ENCODE measurements around the gene NXN. TPM values are rescaled to one million over a fixed set of nuclear protein-coding genes. Genes with fewer than 3 reads are reported as not detected.
"Not testable (repeated sequence)": the region's sequence is repeated elsewhere in the genome, so short reads cannot be mapped to it uniquely, and the experiment has no call there.

The NXN gene
- polyA plus RNA-seq, 1 of the 3 experiments (the other 2 are of a cell fraction): 23.9 TPM

DNA sequence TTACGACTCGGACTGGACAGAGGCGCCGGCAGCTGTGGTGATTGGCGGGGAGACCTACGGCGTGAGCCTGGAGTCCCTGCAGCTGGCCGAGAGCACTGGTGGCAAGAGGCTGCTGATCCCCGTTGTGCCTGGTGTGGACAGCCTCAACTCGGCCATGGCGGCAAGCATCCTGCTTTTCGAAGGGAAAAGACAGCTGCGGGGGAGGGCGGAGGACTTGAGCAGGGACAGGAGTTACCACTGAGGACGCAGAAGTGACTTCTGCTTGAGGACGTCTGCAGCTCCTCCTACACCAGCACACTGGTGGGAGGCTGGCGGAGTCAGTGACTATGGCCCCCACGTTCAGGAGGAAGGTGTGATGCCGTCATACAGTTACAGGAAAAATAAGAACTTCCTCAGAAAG, 187.7 kb downstream of the NXN start:
- H3K27me3 ChIP-seq (ENCODE audit: insufficient read depth): no peaks in the 10 kb centered on the region
- no peaks in the 10 kb centered on the region for H3F3A ChIP-seq (replicated peaks; ENCODE audit: insufficient read depth)
- H3K27ac ChIP-seq (ENCODE audit: low read depth in 2 of 2, low read length in 1 of 2): no peak overlapping the region
- no peaks in the 10 kb centered on the region for H3K9me3 ChIP-seq
- CTCF ChIA-PET: interaction anchor here (0.7 to 9.2 kb wide), 3 partner anchors 189 to 206 kb away, joined by 5 to 69 read pairs (median 8); partner anchors contain the start of genes NXN and TIMM22
- peaks cover 0 to 6% of the 10 kb centered on the region in 2 experiments; a peak in 1 of 4 replicates for H3K4me1 ChIP-seq (ENCODE audit: control insufficient read depth in 1 of 2, insufficient read depth in 2 of 2, low read depth in 1 of 2, low read length in 1 of 2)
- POLR2A ChIA-PET: interaction anchor here (1.1 kb wide), 1 partner anchor 10 kb away, joined by 4 read pairs; the partner anchor contains the start of genes GLOD4 and MRM3
- DNase-seq: no peak
- no peaks in the 10 kb centered on the region for H4K20me1 ChIP-seq (ENCODE audit: insufficient read depth)
- H3K9me2 ChIP-seq: no peaks in the 10 kb centered on the region
- 96% methylated on average over 19 of the region's 19 CpGs for WGBS (ENCODE audit: low lambda C conversion rate)
- H3K4me3 ChIP-seq (ENCODE audit: low read depth in 2 of 2, low read length in 1 of 2): no peak overlapping the region
- H3K36me3 ChIP-seq (replicated peaks in 1 of 2; ENCODE audit: control insufficient read depth in 1 of 2, insufficient read depth in 2 of 2, low read length in 1 of 2): peaks cover 17 to 34% of the 10 kb centered on the region in 2 experiments
- H3K9ac ChIP-seq: no peak overlapping the region
- TF ChIP-seq TCF12 (IDR thresholded peaks at IDR 0.05): no peak
- TF ChIP-seq GATA2 (CRISPR knock-in tag; IDR thresholded peaks at IDR 0.05): no peak
- TF ChIP-seq GABPA (IDR thresholded peaks at IDR 0.05; ENCODE audit: low read depth): no peak
- no peak overlapping the region for H3K4me2 ChIP-seq
- H2AFZ ChIP-seq (ENCODE audit: low read depth): no peak overlapping the region
- H3K79me2 ChIP-seq (ENCODE audit: insufficient read depth): no peaks in the 10 kb centered on the region; the same call in 1 of the 2 replicates

DNA sequence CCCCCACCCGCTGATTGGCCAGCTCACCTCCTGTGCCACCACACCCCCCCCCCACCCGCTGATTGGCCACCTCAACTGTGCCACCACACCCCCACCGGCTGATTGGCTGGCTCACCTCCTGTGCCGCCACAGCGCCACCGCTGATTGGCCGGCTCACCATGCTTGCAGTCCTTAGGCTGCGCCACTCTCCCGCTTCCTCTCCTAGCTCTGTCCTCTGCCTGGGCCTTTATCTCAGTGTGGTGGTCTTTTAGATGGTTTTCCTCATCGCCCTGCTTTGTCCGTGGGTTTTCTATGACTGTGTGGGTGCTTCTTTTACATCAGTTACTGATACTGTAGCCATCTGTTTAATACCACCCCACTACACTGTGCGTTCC, 188.7 kb downstream of the NXN start:
- H3K79me2 ChIP-seq (ENCODE audit: insufficient read depth); H3K9me3 ChIP-seq; H3K4me1 ChIP-seq (ENCODE audit: control insufficient read depth in 1 of 2, insufficient read depth in 2 of 2, low read depth in 1 of 2, low read length in 1 of 2); H3K9me2 ChIP-seq; H3K4me3 ChIP-seq (ENCODE audit: low read depth in 2 of 2, low read length in 1 of 2); H3K9ac ChIP-seq; DNase-seq; H3K4me2 ChIP-seq; H3F3A ChIP-seq (replicated peaks; ENCODE audit: insufficient read depth); H3K27me3 ChIP-seq (ENCODE audit: insufficient read depth); H2AFZ ChIP-seq (ENCODE audit: low read depth); H3K27ac ChIP-seq (ENCODE audit: low read depth in 2 of 2, low read length in 1 of 2); H4K20me1 ChIP-seq (ENCODE audit: insufficient read depth): not testable (repeated sequence)
- ChIA-PET CTCF (interaction anchor here (0.7 to 1.8 kb wide), 2 partner anchors 11 to 190 kb away, joined by 5 read pairs; no protein-coding TSS in a partner anchor), POLR2A (interaction anchor here (1.1 kb wide), 1 partner anchor 9 kb away, joined by 4 read pairs; the partner anchor contains the start of genes GLOD4 and MRM3)
- 93% methylated on average over 9 of the region's 12 CpGs for WGBS (ENCODE audit: low lambda C conversion rate)
- H3K36me3 ChIP-seq (replicated peaks in 1 of 2; ENCODE audit: control insufficient read depth in 1 of 2, insufficient read depth in 2 of 2, low read length in 1 of 2): peaks cover 21 to 34% of the 10 kb centered on the region in 2 experiments

DNA sequence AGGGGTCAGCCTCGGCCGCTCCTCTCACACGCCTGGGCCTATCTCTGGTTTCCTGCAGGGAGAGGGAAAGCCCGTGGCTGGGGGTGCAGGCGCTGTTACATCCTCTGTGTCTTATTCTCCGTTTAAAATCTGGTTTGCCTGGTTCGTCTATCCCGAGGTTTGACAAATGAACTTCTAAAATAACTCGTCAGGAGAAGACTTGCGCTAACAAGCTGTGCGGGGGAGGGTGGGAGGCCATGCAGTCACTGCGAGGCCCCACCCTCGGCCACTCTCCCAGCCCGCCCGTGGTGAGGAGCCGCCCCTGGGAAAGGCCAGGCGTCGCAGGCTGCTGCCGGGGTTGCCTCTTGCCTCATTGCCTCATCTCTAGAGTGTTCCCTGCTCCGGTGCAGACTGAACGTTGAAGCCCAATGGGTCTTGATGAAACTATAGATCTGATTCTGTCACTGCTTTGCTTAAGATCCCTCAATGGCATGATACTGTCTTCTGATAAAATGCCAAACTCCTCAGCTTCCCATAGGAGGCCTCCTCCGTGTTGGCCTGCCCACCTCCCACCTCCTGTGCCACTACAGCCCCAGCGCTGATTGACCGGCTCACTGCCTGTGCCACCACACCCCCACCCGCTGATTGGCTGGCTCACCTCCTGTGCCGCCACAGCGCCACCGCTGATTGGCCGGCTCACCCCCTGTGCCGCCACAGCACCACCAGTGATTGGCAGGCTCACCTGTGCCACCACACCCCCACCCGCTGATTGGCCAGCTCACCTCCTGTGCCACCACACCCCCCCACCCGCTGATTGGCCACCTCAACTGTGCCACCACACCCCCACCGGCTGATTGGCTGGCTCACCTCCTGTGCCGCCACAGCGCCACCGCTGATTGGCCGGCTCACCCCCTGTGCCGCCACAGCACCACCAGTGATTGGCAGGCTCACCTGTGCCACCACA, 189.4 kb downstream of the NXN start:
- H3K27ac ChIP-seq (ENCODE audit: low read depth in 2 of 2, low read length in 1 of 2); H3K27me3 ChIP-seq (ENCODE audit: insufficient read depth); H4K20me1 ChIP-seq (ENCODE audit: insufficient read depth); DNase-seq; H3K4me2 ChIP-seq; H3K79me2 ChIP-seq (ENCODE audit: insufficient read depth); H3K4me1 ChIP-seq (ENCODE audit: control insufficient read depth in 1 of 2, insufficient read depth in 2 of 2, low read depth in 1 of 2, low read length in 1 of 2); H2AFZ ChIP-seq (ENCODE audit: low read depth); H3K9ac ChIP-seq; H3K4me3 ChIP-seq (ENCODE audit: low read depth in 2 of 2, low read length in 1 of 2); POLR2A ChIA-PET; H3F3A ChIP-seq (replicated peaks; ENCODE audit: insufficient read depth); H3K9me2 ChIP-seq; H3K9me3 ChIP-seq: not testable (repeated sequence)
- WGBS (ENCODE audit: low lambda C conversion rate): 97% methylated on average over 31 of the region's 38 CpGs
- H3K36me3 ChIP-seq (replicated peaks in 1 of 2; ENCODE audit: control insufficient read depth in 1 of 2, insufficient read depth in 2 of 2, low read length in 1 of 2): peaks cover 21 to 36% of the 10 kb centered on the region in 2 experiments
- CTCF ChIA-PET: interaction anchor here (1.0 to 3.8 kb wide), 3 partner anchors 10 to 207 kb away, joined by 5 to 20 read pairs (median 5); partner anchors contain the start of gene TIMM22
